Immature natural killer cell (primary cell): Measurements from ENCODE around the gene BMAL2. TPM values are rescaled to one million over a fixed set of nuclear protein-coding genes. Genes with fewer than 3 reads are reported as not detected.

Experiments used
- DNase-seq, 3 donors: peaks; one replicate each; pipeline ENCODE4 v3.0.0; 2022; ENCODE audit warnings: mixed read lengths in 1 of 3
- H3K27ac Mint-ChIP-seq, 6 donors: one replicate each; pipeline ENCODE4 v1.8.0; 2020; ENCODE audit warnings: mixed read lengths in 6 of 6, mild to moderate bottlenecking in 5 of 6, inconsistent platforms in 4 of 6, moderate library complexity in 3 of 6
- H3K27me3 Mint-ChIP-seq, 3 donors: one replicate each; pipeline ENCODE4 v1.8.0; 2020 to 2021; ENCODE audit warnings: low read depth in 3 of 3, mild to moderate bottlenecking in 3 of 3, mixed read lengths in 3 of 3, moderate library complexity in 3 of 3, inconsistent platforms in 1 of 3
- H3K36me3 Mint-ChIP-seq, 3 donors: one replicate each; pipeline ENCODE4 v1.8.0; 2020; ENCODE audit warnings: mixed read lengths in 3 of 3, inconsistent platforms in 2 of 3, mild to moderate bottlenecking in 2 of 3
- H3K4me1 Mint-ChIP-seq, 2 donors: one replicate each; pipeline ENCODE4 v1.8.0; 2020; ENCODE audit warnings: inconsistent platforms in 2 of 2, mild to moderate bottlenecking in 2 of 2, mixed read lengths in 2 of 2, moderate library complexity in 1 of 2
- H3K4me3 Mint-ChIP-seq, 5 donors: one replicate each; pipeline ENCODE4 v1.8.0; 2020; ENCODE audit warnings: mild to moderate bottlenecking in 5 of 5, mixed read lengths in 5 of 5, inconsistent platforms in 3 of 5, moderate library complexity in 3 of 5
- H3K9me3 Mint-ChIP-seq, 6 donors: one replicate each; pipeline ENCODE4 v1.8.0; 2020; ENCODE audit warnings: mild to moderate bottlenecking in 6 of 6, mixed read lengths in 6 of 6, inconsistent platforms in 4 of 6, moderate library complexity in 3 of 6
- polyA plus RNA-seq, 3 donors: library from polyadenylated mRNA; unstranded; fragments of 300-500 nt; fragmentation: Illumina TruSeq; gene quantifications; one replicate each; pipeline ENCODE4 v1.2.3, GENCODE V29; 2021

BMAL2 gene
- polyA plus RNA-seq, 3 donors from 2014 or later, result not detected

DNA sequence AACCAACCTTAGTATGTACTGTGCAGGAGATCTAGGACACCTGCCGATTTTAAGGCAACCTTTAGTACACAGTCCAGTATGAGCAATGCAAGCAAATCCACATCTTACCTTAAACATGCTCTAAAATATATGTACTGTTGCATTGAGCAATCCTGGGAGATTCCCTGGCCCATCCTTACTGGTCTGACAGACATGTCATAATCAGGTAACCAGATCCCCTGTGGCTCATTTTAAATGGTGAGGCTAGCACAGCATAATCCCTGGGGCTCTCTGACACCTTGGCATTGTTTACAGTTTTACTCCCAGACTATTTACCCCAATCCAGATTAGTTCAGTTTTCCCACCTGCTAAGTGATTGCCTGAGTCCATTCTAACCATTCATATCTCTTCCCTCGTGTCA, 15.1 kb downstream of the BMAL2 start:
- H3K4me3 Mint-ChIP-seq, result no peak overlapping the region
- peaks cover 0 to 3% (median 2%) of the 10 kb centered on the region in 3 donors for H3K27me3 Mint-ChIP-seq
- H3K27ac Mint-ChIP-seq, result no peak overlapping the region

DNA sequence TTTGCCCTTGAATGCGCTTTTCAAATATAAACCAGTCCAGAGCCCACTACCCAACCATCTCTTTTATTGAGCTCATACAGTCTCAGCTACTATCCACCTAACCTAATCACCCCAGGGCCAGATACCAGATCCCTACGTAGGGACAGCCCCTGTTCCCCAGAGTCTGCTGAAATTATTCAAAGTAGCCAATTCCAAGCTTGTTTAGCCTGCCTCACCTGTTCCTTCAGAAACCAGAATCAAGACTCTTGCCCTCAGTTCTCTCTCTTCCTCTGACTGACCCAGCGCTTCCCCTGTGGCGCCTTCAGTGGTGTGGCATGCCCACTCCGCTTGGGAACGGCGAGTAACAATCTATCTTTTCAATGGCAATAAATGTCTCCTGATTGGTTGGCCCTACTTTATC, 18.8 kb downstream of the BMAL2 start:
- Mint-ChIP-seq H3K27me3 (peaks cover 0 to 5% (median 3%) of the 10 kb centered on the region in 3 donors), H3K36me3 (no peaks in the 10 kb centered on the region), H3K4me1 (no peaks in the 10 kb centered on the region), H3K4me3 (no peak overlapping the region), H3K27ac (no peak overlapping the region), H3K9me3 (no peaks in the 10 kb centered on the region)
- DNase-seq, result no peak

More for the DNA sequence above, 15.1 kb downstream of the BMAL2 start:
- Mint-ChIP-seq H3K36me3 (no peaks in the 10 kb centered on the region), H3K4me1 (no peaks in the 10 kb centered on the region), H3K9me3 (no peaks in the 10 kb centered on the region)
- DNase-seq, result no peak

DNA sequence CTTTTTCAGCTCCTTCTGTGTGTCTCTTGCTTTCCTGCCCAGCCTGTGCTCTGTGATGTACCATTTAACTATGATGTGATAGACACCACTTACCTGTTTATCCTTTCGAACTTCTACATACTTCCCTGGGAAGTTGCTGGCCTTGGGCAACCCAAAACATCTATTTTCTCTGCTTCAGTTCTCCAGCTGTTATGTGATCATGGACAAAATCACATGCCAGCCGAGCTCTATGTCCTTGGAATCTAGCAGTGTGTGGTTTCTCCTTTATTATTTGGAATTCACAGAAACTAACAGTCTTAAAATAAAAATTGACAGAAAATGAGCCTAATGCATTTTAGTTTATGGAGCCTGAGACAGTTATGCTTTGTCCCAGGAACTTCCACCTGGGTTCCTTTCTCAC, 22.9 kb downstream of the BMAL2 start:
- Mint-ChIP-seq H3K36me3 (no peaks in the 10 kb centered on the region), H3K4me1 (no peaks in the 10 kb centered on the region), H3K4me3 (no peak overlapping the region), H3K27me3 (peaks cover 2 to 5% (median 2%) of the 10 kb centered on the region in 3 donors), H3K27ac (no peak overlapping the region), H3K9me3 (no peaks in the 10 kb centered on the region)
- DNase-seq, result no peak

DNA sequence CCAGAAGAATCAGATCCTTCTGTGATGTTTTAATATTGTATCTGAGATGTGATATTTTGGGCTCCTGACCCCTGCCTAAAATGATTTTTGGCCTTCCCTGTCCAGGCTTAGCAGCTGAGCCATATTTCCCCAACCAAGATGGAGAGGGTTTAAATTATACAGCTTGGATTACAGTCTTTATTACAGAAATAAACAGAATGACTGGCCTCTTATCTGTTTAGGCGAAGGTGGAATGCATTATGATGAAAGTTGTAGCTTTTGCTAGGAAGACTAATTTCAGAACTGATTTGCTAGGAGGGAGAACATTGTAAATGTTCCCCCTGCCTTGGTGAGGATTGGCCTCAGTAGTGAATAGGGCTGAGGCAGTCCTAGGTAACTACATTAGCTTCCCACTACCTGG, 23.3 kb downstream of the BMAL2 start:
- no peak overlapping the region for H3K4me3 Mint-ChIP-seq
- no peaks in the 10 kb centered on the region for H3K4me1 Mint-ChIP-seq
- H3K27ac Mint-ChIP-seq, result no peak overlapping the region
- no peaks in the 10 kb centered on the region for H3K36me3 Mint-ChIP-seq
- no peak for DNase-seq
- peaks cover 2 to 5% (median 2%) of the 10 kb centered on the region in 3 donors for H3K27me3 Mint-ChIP-seq
- H3K9me3 Mint-ChIP-seq, result no peaks in the 10 kb centered on the region

DNA sequence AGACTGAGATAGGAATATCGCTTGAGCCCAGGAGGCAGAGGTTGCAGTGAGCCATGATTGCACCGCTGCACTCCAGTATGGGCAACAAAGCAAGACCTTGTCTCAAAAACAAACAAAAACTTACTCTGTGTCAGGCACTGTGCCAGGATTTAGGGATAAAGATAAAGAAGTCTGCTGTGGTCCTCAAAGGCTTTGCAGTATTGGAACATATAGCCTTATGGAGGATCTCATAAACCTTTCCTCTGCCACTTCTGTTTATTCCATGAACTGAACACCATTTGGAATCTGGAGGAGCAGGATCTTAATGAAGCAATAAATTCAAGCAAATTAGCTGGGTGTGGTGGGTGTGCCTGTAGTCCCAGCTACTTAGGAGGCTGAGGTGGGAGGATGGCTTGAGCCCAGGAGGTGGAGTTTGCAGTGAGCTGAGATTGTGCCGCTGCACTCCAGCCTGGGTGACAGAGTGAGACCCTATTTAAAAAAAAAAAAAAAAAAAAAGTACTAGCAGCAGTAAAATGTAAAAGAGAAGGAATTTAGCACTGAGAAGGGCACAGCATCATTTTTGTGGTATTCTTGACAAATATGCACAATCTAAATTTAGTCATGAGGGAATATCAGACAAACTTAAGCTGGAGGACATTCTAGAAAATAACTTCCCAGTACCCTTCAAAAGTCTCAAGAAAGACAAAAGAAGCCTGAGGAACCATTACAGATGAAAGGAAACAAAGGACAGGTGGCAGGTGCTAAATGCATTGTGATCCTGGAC, 27.1 kb downstream of the BMAL2 start:
- H3K27me3 Mint-ChIP-seq, result peaks cover 2 to 6% (median 5%) of the 10 kb centered on the region in 3 donors
- DNase-seq, result no peak
- H3K4me3 Mint-ChIP-seq, result no peak overlapping the region
- H3K4me1 Mint-ChIP-seq, result no peaks in the 10 kb centered on the region
- H3K27ac Mint-ChIP-seq, result no peak overlapping the region
- no peaks in the 10 kb centered on the region for H3K9me3 Mint-ChIP-seq
- H3K36me3 Mint-ChIP-seq, result no peaks in the 10 kb centered on the region

DNA sequence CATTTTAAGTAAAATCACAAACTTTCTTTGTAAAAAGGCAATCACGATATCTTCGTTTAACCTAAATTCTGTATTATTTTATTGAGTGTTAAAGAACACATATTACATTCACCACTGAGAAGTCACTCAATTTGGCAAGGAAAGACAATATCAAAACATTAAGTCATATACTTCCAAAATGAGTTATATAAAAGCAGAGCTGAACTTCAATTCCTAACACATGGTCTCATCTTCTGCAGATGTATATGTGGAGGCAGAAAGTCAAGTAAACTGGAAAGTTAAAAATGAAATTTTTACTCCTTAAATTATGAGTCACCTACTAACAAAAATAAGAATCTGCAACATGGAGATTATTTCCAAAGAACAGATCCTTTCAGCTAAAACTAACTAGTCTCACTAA, 28.7 kb downstream of the BMAL2 start:
- Mint-ChIP-seq H3K9me3 (no peaks in the 10 kb centered on the region), H3K27me3 (peaks cover 0 to 6% (median 2%) of the 10 kb centered on the region in 3 donors), H3K4me1 (no peaks in the 10 kb centered on the region), H3K27ac (no peak overlapping the region), H3K4me3 (no peak overlapping the region), H3K36me3 (no peaks in the 10 kb centered on the region)
- no peak for DNase-seq

DNA sequence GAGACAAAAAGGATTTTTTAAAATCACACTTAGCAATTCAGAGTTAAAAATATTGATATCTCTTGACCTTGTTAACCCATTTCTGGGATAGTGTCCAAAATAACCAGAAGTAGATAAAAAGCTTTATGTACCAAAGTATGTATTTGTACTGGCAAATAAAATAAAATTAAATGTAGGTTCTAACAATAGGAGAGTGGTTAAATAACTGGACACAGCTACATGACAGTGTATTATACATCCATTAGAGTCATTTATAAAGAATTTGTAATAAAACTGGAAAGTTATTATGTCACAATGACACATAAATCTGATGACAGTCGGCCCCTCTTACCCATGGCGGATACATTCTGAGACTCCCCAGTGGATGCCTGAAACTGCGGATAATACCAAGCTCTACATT, 34.0 kb downstream of the BMAL2 start:
- Mint-ChIP-seq H3K27me3 (peaks cover 0 to 6% (median 2%) of the 10 kb centered on the region in 3 donors), H3K4me3 (no peak overlapping the region), H3K36me3 (no peaks in the 10 kb centered on the region), H3K27ac (no peak overlapping the region), H3K4me1 (no peaks in the 10 kb centered on the region), H3K9me3 (no peaks in the 10 kb centered on the region)
- DNase-seq, result no peak

DNA sequence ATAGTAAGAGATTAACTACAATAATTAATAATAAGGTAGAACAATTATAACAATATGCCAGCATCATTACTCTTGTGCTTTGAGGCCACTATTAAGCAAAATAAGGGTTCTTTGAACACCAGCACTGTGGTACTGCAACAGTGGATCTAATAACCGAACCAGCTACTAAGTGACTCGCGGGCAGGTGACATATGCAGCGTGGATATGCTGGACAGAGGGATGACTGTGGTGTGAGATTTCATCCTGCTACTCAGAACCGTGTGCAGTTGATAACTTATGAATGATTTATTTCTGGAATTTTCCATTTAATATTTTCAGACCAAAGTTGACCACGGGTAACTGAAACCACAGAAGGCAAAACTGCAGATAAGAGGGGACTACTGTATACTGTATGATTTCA, 34.4 kb downstream of the BMAL2 start:
- no peaks in the 10 kb centered on the region for H3K36me3 Mint-ChIP-seq
- no peak overlapping the region for H3K4me3 Mint-ChIP-seq
- H3K27me3 Mint-ChIP-seq, result peaks cover 0 to 6% (median 2%) of the 10 kb centered on the region in 3 donors
- no peaks in the 10 kb centered on the region for H3K9me3 Mint-ChIP-seq
- DNase-seq, result no peak
- H3K4me1 Mint-ChIP-seq, result no peaks in the 10 kb centered on the region
- no peak overlapping the region for H3K27ac Mint-ChIP-seq

DNA sequence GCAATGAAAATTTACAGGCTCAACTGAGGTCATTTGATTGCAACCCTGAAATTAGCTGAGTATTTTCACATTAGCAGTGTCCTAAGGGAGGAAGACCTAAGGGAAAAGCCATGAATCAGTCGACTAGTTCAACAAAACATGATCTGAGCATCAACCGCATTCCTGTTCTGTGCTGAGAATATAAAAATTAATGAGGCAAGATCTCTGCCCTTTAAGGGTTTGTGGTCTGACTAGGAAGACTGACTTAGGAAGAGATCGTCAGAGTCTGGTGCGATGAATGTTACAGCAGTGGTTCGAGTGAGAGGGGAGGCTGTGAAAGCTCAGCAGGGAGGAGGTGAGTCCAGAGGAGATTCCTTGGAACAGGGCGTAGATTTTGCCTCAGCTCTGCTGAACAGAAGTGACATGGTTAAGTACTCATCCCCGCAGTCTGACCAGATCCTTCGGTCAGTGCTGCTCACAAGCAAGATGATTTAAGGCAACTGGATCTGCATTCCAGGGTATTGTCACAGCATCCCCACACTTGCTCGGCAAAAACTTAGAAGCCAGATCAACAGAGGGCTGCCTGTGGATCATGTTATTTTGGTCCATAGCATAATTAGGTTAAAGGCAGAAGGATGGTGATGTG, 49.6 kb downstream of the BMAL2 start:
- H3K4me3 Mint-ChIP-seq, result no peak overlapping the region

More for the DNA sequence above, 49.6 kb downstream of the BMAL2 start:
- H3K36me3 Mint-ChIP-seq, result no peaks in the 10 kb centered on the region
- no peaks in the 10 kb centered on the region for H3K9me3 Mint-ChIP-seq
- DNase-seq, result no peak
- H3K27me3 Mint-ChIP-seq, result peaks cover 0 to 1% (median 0%) of the 10 kb centered on the region in 3 donors
- no peaks in the 10 kb centered on the region for H3K4me1 Mint-ChIP-seq
- H3K27ac Mint-ChIP-seq, result no peak overlapping the region

Other genes starting within 250 kb of the BMAL2 start
- 10 to 100 TPM in 2 of 3 donors, 1 to 10 TPM in 1; 9.7 to 12.4 (median 11.7) TPM for gene STK38L, start 88.5 kb upstream of the BMAL2 start, polyA plus RNA-seq
- gene SMCO2, start 113.9 kb downstream of the BMAL2 start, polyA plus RNA-seq, result not detected
- under 1 TPM in 2 of 3 donors, not detected in 1; 0.39 to 0.62 TPM for gene PPFIBP1, start 191.4 kb downstream of the BMAL2 start, polyA plus RNA-seq